Activated CD4-positive, alpha-beta T cell treated with anti-CD3 and anti-CD28 coated beads for 4 hours (primary cell): ENCODE data around the gene EVA1A.

Source experiments
- DNase-seq, 2 donors: peaks; one replicate each; pipeline ENCODE4 v3.0.0-alpha.2; 2020

Gene EVA1A

GRCh38 chr2:75539955-75540716, 20.6 kb downstream of the EVA1A start:
- DNase-seq, result no peak

DNA sequence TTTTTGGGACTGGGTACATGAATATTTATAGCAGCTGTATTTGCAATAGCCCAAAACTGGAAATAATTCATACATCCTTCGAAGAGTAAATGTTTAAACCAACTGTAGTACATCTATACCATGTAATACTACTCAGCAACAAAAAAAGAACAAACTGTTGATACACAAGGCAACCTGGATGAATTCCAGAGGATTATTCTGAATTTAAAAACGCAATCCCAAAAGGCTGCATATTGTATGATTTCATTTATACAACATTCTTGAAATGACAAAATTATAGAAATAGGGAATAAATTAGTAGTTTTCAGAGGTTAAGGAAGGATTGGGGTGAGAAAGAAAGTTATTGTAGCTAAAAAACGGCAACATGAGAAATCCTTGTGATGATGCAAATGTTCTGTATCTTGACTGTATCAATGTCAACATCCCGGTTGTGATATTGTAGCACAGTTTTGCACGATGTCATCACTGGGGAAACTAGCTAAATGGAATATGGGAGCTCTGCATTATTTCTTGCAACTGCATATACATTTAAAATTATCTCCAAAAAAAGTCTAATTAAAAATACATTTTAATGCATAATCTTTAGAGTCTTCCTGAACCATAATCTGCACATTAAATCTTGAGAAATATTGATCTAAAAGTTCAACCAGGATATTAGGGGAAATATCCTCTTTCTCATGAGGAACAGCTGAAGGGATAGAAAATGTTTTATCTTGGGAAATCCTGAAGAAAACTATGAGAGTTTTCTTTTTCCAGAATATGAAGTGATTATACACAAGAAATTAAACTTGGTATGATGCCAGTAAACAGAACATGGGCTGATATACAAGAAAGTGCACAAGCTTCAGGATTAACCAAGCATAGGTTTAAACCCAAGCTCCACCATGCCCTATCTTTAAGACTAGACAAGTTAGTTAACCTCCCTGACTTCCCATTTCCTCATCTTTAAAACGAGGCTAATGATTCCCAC, 21.9 kb downstream of the EVA1A start:
- DNase-seq, result no peak

GRCh38 chr2:75537658-75538057, 23.1 kb downstream of the EVA1A start:
- no peak for DNase-seq

DNA sequence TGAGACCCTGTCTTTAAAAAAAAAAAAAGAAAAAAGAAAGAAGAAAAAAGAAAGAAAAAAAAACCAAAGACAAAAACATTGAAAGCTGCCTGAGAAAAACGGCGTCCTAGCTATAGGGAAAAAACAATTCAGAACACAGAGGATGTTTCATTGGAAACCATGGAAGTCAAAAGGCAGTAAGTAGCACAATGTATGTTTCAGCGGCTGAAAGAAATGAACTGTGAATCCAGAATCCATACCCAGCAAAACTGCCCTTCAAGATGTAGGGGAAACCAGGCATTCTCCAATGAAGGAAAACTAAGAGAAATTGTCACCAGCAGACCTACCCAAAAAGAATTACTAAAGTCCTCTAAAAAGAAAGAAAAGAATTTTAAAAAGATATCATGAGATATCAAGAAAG, 27.6 kb downstream of the EVA1A start:
- DNase-seq, result no peak

DNA sequence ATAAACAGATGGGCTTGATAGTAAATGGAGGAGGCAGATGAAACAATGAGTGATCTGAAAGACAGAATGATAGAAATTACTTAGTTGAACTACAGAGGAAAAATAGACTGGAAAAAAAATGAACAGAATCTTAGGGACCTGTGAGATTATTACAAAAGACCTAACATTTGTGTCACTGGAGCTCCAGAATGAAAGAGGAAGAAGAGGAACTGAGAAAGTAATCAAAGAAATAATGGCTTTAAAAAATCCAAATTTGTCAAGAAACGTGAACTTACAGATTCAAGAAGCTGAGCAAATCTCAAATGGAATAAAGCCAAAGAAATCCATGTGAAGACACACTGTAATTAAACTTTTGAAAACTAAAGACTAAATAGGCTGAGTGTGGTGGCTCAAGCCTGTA, 28.3 kb downstream of the EVA1A start:
- no peak for DNase-seq

- DNase-seq, result no peak
Observed at GRCh38 chr2:75528221-75528977, 32.3 kb downstream of the EVA1A start.

DNA sequence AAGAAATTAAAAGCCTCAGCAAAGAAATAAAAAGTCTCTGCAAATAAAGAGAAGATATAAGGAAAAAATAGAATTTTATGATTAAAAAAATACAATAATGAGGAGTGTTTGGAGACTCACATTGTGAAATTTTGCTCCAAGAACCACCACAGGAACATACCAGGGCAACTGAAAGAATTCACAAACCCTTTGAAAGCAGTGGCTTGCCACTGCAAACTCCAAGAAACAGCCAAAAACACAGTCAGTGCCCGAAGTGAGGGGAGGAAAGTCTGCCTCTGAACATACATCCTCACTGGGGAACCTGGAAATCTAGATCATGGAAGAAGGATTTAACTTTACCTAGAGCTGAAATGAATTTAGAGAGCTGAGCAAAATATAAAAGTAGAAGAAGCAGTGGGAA, 33.1 kb downstream of the EVA1A start:
- DNase-seq, result no peak

DNA sequence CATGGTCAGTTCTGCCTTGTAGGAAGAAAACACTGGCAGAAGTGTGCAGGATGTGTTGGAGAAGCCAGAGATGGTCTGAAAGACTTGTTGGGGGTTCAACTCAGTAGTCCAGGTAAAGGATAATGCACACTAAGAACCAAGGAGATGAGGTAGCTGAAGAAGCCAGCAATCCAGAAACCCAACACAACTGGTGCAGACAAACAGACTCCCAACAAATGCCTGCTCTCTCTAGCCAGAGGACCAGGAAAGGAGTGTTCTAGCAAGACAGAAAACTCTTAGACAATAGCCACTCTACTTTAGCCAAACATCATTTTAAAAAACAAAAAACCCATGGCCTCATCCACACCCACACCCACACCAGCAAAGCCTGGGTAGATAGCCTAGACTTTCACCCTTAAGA, 33.9 kb downstream of the EVA1A start:
- DNase-seq, result no peak

- no peak for DNase-seq
Observed at GRCh38 chr2:75525434-75526310, 35.1 kb downstream of the EVA1A start.

DNA sequence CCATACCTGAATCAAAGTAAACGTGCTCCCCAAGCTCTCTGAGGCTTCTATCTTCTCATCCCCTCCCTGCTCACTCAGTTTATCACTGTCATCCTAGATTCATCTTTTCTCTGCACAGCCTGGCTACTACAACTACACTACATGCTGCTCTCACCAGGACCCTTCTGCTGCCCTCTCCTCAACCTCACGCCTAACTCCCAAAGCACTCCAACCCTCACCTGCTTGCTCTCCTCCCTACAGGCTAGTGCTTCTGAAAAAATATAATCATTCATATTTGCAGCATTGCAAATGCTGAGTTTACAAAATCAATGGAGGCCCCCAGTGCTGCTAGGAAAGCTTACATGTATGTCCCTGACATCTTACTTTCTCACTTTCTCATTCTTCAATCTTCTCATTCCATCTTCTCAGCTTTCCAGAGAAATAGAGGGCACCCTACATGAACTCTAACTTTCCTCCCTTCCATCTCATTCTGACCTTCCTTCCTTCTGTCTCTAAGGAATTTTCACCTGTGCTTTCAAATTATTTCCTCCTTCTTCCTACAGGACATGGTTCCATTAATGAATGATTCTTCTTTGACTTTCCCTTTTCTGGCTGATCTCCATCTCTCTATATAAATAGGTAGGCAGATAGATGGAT, 36.3 kb downstream of the EVA1A start:
- DNase-seq, result no peak

DNA sequence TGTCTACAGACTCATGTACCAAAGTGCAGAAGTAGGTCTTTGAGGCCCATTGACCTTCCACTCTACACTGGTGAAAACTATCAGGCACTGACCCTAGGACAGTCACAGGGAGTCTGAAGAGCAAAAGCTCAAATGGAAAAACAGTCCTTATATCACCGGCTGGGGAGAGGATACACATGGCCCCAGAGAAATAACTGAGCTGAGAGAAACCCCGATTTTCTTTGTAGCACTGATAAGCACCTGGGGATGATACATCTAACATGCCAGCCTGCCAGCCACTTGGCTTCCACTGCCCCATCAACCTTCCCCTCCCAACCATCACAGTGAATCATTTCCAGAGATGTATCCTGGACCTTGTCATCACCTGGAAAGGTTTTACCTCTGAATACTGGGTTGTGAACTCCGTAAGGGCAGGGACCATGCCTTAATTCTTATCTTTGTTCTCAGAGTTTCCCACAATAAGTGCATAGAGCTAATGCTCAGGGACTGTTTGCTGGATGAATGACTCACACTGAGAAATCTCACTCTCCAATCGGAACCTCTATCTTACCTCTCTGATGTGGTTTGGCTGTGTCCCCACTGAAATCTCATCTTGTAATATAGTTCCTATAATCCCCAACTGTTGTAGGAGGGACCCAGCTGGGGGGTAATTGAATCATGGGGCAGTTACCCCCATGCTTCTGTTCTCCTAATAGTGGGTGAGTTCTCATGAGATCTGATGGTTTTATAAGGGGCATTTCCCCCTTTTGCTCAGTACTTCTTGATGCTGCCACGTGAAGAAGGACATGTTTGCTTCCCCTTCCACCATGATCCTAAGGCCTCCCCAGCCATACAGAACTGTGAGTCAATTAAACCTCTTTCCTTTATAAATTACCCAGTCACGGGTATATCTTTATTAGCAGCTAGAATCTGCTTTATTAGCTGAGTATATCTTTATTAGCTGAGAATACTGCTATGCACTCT, 37.1 kb downstream of the EVA1A start:
- DNase-seq, result no peak

- DNase-seq, result no peak
Observed at GRCh38 chr2:75522543-75523312, 38.0 kb downstream of the EVA1A start.

DNA sequence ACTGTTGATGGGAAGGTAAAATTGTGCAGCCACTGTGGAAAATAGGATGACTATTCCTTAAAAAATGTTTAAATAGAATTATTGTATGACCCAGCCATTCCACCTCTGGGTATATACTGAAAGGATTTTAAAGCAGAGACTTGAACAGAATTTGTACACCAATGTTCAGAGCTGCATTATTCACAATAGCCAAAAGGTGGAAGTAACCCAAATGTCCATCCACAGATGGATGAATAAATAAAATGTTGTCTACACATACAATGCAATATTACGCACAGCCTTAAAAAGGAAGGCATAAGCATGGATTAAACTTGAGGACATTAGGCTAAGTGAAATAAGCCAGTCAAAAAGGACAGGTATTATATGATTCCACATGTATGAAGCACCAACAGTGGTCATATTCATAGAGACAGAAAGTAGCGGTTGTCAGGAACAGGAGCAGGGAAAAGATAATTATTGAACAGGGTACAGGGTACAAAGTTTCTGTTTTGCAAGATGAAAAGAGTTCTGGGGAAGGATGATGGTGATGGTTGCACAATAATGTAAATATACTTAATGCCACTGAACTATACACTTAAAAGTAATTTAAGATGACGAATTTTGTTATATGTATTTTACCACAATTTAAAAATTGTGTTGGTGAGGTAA, 39.4 kb downstream of the EVA1A start:
- no peak for DNase-seq

GRCh38 chr2:75519843-75520242, 40.9 kb downstream of the EVA1A start:
- no peak for DNase-seq

DNA sequence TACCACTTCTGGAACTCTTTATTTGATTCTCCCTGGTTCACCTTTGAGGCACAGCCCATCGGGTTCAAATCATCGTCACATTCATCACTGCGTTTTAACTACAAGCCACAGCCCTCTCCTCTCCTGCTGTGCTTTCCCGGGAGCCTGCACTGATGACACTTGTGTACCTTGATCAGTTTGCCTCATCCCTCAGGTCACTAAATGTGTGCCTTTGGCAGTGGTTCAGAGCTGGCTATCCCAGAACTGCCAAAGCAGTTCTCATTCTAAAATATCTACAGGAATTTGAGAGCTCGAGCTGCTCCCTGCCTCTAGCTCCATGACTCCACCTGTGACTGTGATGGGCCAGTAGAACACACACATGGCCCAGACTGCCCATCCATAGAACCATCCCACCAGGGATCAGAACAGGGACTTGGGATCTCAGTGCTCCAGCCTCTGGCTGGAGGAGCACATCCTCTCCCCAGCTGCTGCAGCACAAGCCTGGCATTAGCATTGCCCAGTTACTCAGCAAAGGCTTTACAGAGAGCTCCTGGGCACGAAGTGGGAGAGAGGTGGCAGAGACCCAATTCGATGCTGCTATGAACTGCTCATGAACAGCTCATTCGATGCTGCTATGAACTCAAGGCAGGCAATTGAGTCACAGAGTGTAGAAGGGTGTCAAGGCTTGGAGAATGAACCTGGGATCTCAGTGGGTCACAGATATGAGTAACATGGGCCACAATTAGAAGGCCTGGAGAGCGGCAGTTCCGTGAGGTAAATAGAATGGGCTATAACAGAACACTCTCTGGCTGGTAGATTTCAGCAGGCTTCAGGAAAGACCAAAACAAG, 41.9 kb downstream of the EVA1A start:
- no peak for DNase-seq

DNA sequence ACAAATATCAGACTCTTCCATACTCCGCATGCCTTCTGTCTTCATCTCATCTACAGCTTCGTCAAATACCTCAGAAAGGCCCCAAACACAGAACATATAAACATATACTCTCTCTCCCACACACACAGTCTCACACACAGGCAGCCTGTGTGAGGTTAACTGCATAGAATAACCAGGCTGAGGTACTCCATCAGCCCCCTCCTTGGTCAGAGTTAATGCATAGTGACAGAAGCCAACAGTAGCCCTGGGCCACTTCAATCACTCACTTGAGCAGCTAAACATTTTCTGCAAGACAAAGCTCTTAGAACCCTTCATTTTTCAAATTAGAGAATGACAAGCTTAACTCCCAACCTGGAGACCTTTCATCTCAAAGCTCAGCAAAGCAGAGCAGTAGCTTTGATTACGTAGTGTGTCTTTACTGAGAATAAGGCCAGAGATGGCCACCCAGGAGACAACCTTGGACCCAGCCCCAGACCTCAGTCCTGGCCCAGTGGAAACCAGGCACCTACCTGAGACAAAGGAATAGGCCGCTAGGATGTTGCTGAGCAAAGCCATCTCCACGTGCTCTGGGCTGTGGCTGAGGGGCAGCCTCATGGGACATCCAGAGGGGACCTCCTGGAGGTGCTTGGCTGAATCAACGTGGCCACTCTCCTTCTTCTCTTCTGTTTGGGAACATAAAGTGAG, 43.0 kb downstream of the EVA1A start:
- no peak for DNase-seq
